Gastrocnemius medialis (tissue), 4 donors: ENCODE results near the gene ADAMTS4.

ENCODE experiments used
- POLR2A ChIP-seq, 2 donors: fragments of 450-650 bp; IDR thresholded peaks; one replicate each; pipeline ENCODE4 v1.6.1; 2017; ENCODE audit warnings: antibody characterized with exemption in 2 of 2, mild to moderate bottlenecking in 2 of 2, moderate library complexity in 2 of 2
- TF ChIP-seq, protein P1 (sequence below), 5 experiments: fragments of 450-650 bp in 3 of 5; fragments of 200-600 bp in 2 of 5; sonication (generic) in 2 of 5; IDR thresholded peaks in 4 of 5; conservative IDR thresholded peaks in 1 of 5; 1 replicate in 4 of 5; 2 replicates in 1 of 5; pipeline ENCODE4 v1.5.1; 2016 to 2019; ENCODE audit warnings: antibody characterized with exemption in 5 of 5, mild to moderate bottlenecking in 3 of 5, moderate library complexity in 3 of 5

DNA sequence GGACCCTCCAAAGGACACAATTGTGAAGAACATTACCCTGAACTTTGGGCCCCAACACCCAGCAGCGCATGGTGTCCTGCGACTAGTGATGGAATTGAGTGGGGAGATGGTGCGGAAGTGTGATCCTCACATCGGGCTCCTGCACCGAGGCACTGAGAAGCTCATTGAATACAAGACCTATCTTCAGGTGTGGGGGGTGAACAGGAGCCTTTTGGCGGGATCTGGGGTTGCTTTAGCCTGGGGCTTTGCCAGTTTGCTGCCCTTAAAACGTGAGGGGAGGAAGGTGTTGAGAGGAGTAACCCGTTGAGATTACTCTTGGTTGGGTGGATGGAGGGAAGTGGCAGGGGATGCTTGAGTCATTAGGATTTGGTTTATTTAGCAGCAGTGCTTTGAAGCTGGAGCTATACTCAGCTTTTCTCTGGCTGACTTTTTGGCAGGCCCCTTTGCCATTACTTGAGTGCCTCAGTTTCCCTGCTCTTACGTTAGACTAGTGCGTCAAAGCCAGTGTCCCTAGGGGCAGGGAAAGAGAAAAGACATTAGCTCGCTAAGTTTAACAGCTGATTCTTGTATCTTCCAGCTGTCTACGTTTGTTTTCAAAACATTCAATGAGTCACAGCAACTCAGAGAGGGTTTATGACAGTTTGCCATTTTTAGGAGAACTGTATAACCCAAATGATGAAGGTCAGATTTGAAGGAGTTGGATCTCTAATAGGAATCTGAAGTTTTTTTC is 7.7 kb upstream of the ADAMTS4 start:
- TF ChIP-seq, protein P1, sequence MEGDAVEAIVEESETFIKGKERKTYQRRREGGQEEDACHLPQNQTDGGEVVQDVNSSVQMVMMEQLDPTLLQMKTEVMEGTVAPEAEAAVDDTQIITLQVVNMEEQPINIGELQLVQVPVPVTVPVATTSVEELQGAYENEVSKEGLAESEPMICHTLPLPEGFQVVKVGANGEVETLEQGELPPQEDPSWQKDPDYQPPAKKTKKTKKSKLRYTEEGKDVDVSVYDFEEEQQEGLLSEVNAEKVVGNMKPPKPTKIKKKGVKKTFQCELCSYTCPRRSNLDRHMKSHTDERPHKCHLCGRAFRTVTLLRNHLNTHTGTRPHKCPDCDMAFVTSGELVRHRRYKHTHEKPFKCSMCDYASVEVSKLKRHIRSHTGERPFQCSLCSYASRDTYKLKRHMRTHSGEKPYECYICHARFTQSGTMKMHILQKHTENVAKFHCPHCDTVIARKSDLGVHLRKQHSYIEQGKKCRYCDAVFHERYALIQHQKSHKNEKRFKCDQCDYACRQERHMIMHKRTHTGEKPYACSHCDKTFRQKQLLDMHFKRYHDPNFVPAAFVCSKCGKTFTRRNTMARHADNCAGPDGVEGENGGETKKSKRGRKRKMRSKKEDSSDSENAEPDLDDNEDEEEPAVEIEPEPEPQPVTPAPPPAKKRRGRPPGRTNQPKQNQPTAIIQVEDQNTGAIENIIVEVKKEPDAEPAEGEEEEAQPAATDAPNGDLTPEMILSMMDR (IDR thresholded peaks at IDR 0.05 in 4 of 5, conservative IDR thresholded peaks at IDR 0.05 in 1 of 5): no peak
- no peak for TF ChIP-seq POLR2A (IDR thresholded peaks at IDR 0.05)
